Peyer's patch (tissue), 4 donors: Measurements from ENCODE around the gene YDJC. TPM values are rescaled to one million over a fixed set of nuclear protein-coding genes. Genes with fewer than 3 reads are reported as not detected.

ENCODE experiments used
- DNase-seq, 3 donors: peaks; one replicate each; pipeline ENCODE4 v3.0.0-alpha.2; 2017 to 2019
- H3K27ac ChIP-seq, 4 donors: fragments of 200-600 bp; sonication (generic); one replicate each; pipeline ENCODE4 v1.5.1; 2016 to 2019
- H3K27me3 ChIP-seq, 2 donors: fragments of 200-600 bp; sonication (generic); one replicate each; pipeline ENCODE4 v1.5.1; 2019
- H3K36me3 ChIP-seq, 3 donors: fragments of 200-600 bp; sonication (generic); one replicate each; pipeline ENCODE4 v1.5.1; 2016 to 2019
- H3K4me1 ChIP-seq, 4 donors: fragments of 200-600 bp; sonication (generic); one replicate each; pipeline ENCODE4 v1.5.1; 2016 to 2019
- H3K4me3 ChIP-seq, 4 donors: fragments of 200-600 bp; sonication (generic); 1 replicate in 3 of 4; 2 replicates in 1 of 4; pipeline ENCODE4 v1.5.1; 2016 to 2019; ENCODE audit warnings: mild to moderate bottlenecking in 1 of 4
- H3K9me3 ChIP-seq, 4 donors: fragments of 200-600 bp; sonication (generic); one replicate each; pipeline ENCODE4 v1.5.1; 2016 to 2019; ENCODE audit warnings: mild to moderate bottlenecking in 1 of 4
- CTCF ChIP-seq, 6 experiments: fragments of 450-650 bp in 4 of 6; fragments of 200-600 bp in 2 of 6; sonication (generic) in 1 of 6; IDR thresholded peaks; one replicate each; pipeline ENCODE4 v1.5.1; 2017 to 2019; ENCODE audit warnings: antibody characterized with exemption in 6 of 6, mild to moderate bottlenecking in 3 of 6, moderate library complexity in 1 of 6
- POLR2A ChIP-seq, 2 donors: fragments of 450-650 bp; IDR thresholded peaks; one replicate each; pipeline ENCODE4 v1.5.1; 2017; ENCODE audit warnings: antibody characterized with exemption in 2 of 2, mild to moderate bottlenecking in 2 of 2, moderate library complexity in 2 of 2
- total RNA-seq, 4 donors: library from RNA; depleted of rRNA; stranded (reverse); fragments of >200 nt; gene quantifications; one replicate each; pipeline ENCODE4 v1.1.0, GENCODE V29; 2016

The YDJC gene
- total RNA-seq, 4 donors from 2014 or later: 36.3 to 54.2 (median 38.8) TPM

- no peak overlapping the region for H3K4me3 ChIP-seq
- peaks cover 0 to 46% (median 0%) of the 10 kb centered on the region in 3 donors for H3K36me3 ChIP-seq
- DNase-seq: no peak
- H3K27me3 ChIP-seq: no peaks in the 10 kb centered on the region
- no peaks in the 10 kb centered on the region for H3K9me3 ChIP-seq
- H3K27ac ChIP-seq: no peak overlapping the region
- peaks cover 0 to 23% (median 12%) of the 10 kb centered on the region in 4 donors for H3K4me1 ChIP-seq
- TF ChIP-seq POLR2A (IDR thresholded peaks at IDR 0.05) (no peak), CTCF (IDR thresholded peaks at IDR 0.05) (no peak)
These were observed 37.4 kb downstream of the YDJC start for GRCh38 chr22:21592422-21592821.

DNA sequence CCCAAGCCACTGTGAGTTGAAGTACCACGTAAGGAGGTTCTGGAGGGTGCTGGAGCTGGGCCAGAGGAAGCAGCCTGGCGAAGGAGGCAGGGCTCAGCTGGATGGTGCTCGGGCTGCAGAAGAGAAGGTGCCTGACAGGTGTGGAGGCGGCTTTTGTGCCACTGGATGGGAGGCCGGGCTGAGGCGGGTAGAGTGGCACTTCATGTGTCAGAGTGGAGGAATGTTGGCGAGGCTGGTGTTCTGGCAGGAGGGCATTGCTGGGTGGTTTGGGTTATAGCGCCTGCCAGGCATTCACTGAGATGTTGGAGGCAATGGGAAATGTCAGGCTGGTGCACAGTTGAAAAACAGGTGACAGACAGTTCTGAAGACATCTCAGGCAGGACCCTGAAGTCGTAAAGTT lies 38.1 kb downstream of the YDJC start:
- H3K4me3 ChIP-seq: no peak overlapping the region
- no peak overlapping the region for H3K27ac ChIP-seq
- TF ChIP-seq CTCF (IDR thresholded peaks at IDR 0.05): no peak
- no peak for TF ChIP-seq POLR2A (IDR thresholded peaks at IDR 0.05)
- H3K4me1 ChIP-seq: peaks cover 0 to 23% (median 15%) of the 10 kb centered on the region in 4 donors
- peaks cover 0 to 39% (median 0%) of the 10 kb centered on the region in 3 donors for H3K36me3 ChIP-seq
- H3K9me3 ChIP-seq: no peaks in the 10 kb centered on the region
- H3K27me3 ChIP-seq: no peaks in the 10 kb centered on the region
- DNase-seq: no peak

- TF ChIP-seq CTCF (IDR thresholded peaks at IDR 0.05) (no peak), POLR2A (IDR thresholded peaks at IDR 0.05) (no peak)
- Histone ChIP-seq H3K27me3 (no peaks in the 10 kb centered on the region), H3K9me3 (no peaks in the 10 kb centered on the region), H3K4me3 (no peak overlapping the region), H3K4me1 (peaks cover 0 to 23% (median 15%) of the 10 kb centered on the region in 4 donors), H3K36me3 (peaks cover 0 to 32% (median 0%) of the 10 kb centered on the region in 3 donors), H3K27ac (no peak overlapping the region)
- DNase-seq: no peak
These were observed 38.8 kb downstream of the YDJC start for GRCh38 chr22:21590809-21591641.

GRCh38 chr22:21589396-21589795 lies 40.4 kb downstream of the YDJC start:
- no peaks in the 10 kb centered on the region for H3K9me3 ChIP-seq
- no peak overlapping the region for H3K4me3 ChIP-seq
- peaks cover 0 to 23% (median 15%) of the 10 kb centered on the region in 4 donors for H3K4me1 ChIP-seq
- no peak for TF ChIP-seq POLR2A (IDR thresholded peaks at IDR 0.05)
- no peak for TF ChIP-seq CTCF (IDR thresholded peaks at IDR 0.05)
- H3K27ac ChIP-seq: no peak overlapping the region
- DNase-seq: no peak
- H3K27me3 ChIP-seq: no peaks in the 10 kb centered on the region
- H3K36me3 ChIP-seq: peaks cover 0 to 16% (median 0%) of the 10 kb centered on the region in 3 donors

DNA sequence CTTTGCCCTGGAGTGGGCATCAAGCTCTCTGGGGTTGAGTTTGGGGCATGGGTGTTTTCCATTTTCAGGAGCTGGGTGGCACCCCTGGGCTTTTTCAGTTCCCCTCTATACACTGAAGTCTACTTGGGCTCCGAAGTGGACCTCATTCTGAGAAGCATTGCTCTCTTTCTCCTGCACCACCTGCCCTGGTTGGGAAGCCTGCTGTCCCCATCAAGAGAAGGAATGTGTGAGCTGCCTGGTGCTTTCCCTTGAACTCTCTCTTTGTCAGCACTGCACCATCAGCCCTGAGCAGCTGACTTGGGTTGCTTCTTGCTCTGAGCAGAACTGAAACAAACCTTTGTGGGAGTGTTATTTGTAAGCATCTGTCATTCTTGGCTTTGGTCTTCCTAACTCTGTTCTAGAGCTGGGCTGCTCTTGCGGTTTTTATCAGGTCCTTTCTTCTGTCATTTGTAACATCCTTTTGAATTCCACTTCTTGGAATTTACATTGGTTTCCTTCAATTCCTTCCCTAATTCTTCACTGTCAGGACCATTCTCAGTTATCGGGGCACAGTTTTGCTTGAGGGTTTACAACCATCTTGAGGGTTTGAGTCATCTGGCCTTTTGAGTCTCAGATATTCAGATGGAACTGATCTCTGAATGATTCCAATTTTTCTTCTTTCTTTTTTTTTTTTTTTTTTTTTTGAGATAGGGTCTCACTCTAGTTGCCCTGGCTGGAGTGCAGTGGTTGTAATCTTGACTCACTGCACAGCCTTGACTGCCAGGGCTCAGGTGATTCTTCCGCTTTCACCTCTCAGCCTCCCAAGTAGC lies 41.8 kb downstream of the YDJC start:
- Histone ChIP-seq H3K4me1 (peaks cover 0 to 24% (median 15%) of the 10 kb centered on the region in 4 donors), H3K4me3 (no peak overlapping the region), H3K36me3 (peaks cover 0 to 2% (median 0%) of the 10 kb centered on the region in 3 donors), H3K27ac (peak overlapping the region in 1 of 4 donors; percentile 14), H3K27me3 (no peaks in the 10 kb centered on the region), H3K9me3 (no peaks in the 10 kb centered on the region)
- peak in 2 of 3 donors; percentile 29 to 59 for DNase-seq
- TF ChIP-seq POLR2A (IDR thresholded peaks at IDR 0.05): no peak

GRCh38 chr22:21585389-21585788 lies 44.4 kb downstream of the YDJC start:
- no peaks in the 10 kb centered on the region for H3K27me3 ChIP-seq
- H3K4me1 ChIP-seq: peaks cover 0 to 26% (median 9%) of the 10 kb centered on the region in 4 donors
- TF ChIP-seq POLR2A (IDR thresholded peaks at IDR 0.05) (no peak), CTCF (IDR thresholded peaks at IDR 0.05) (no peak)
- no peak overlapping the region for H3K27ac ChIP-seq
- H3K4me3 ChIP-seq: no peak overlapping the region
- no peak for DNase-seq
- no peaks in the 10 kb centered on the region for H3K9me3 ChIP-seq
- no peaks in the 10 kb centered on the region for H3K36me3 ChIP-seq
